Loucy (cell line): ENCODE measurements around the gene LUC7L2.

Experiments
- H2AFZ ChIP-seq: fragments of 200-600 bp; sonication (generic); 2 replicates; pipeline ENCODE4 v1.6.0; 2016; ENCODE audit warnings: antibody characterized with exemption, mild to moderate bottlenecking, low read length, moderate library complexity
- H3F3A ChIP-seq: fragments of 200-600 bp; 2 replicates; pipeline ENCODE4 v1.6.0; 2016; ENCODE audit warnings: antibody characterized with exemption, low read depth, mild to moderate bottlenecking
- H3K27me3 ChIP-seq: fragments of 200-600 bp; sonication (generic); 2 replicates; pipeline ENCODE4 v1.6.1; 2014; ENCODE audit warnings: low read length, mild to moderate bottlenecking; ENCODE audit not compliant: insufficient read depth, poor library complexity, severe bottlenecking
- H3K36me3 ChIP-seq: fragments of 200-600 bp; sonication (generic); 2 replicates; pipeline ENCODE4 v1.6.1; 2016; ENCODE audit warnings: low read length; ENCODE audit not compliant: insufficient read depth
- H3K4me1 ChIP-seq: fragments of 200-600 bp; sonication (generic); 2 replicates; pipeline ENCODE4 v1.5.1; 2014; ENCODE audit warnings: low read length, mild to moderate bottlenecking; ENCODE audit not compliant: insufficient read depth, poor library complexity, severe bottlenecking
- H3K4me2 ChIP-seq: fragments of 200-600 bp; sonication (generic); 2 replicates; pipeline ENCODE4 v1.6.0; 2014; ENCODE audit warnings: antibody characterized with exemption, low read length, low read depth, mild to moderate bottlenecking; ENCODE audit not compliant: poor library complexity, severe bottlenecking
- H3K4me3 ChIP-seq: fragments of 200-600 bp; sonication (generic); 2 replicates; pipeline ENCODE4 v1.5.1; 2014; ENCODE audit warnings: low read length, mild to moderate bottlenecking, mixed read lengths; ENCODE audit not compliant: poor library complexity, severe bottlenecking
- H3K79me2 ChIP-seq: fragments of 200-600 bp; sonication (generic); 2 replicates; pipeline ENCODE4 v1.6.1; 2014; ENCODE audit warnings: low read length; ENCODE audit not compliant: insufficient read depth
- H3K9ac ChIP-seq: fragments of 200-600 bp; sonication (generic); 2 replicates; pipeline ENCODE4 v1.6.0; 2014; ENCODE audit warnings: mild to moderate bottlenecking, low read depth, low read length, moderate library complexity; ENCODE audit not compliant: poor library complexity, severe bottlenecking
- H3K9me2 ChIP-seq: fragments of 200-600 bp; sonication (generic); replicated peaks from 2 replicates; pipeline ENCODE4 v1.6.1; 2016; ENCODE audit warnings: low read depth, low read length, mixed read lengths
- H3K9me3 ChIP-seq: fragments of 200-600 bp; sonication (generic); 2 replicates; pipeline ENCODE4 v1.6.1; 2014; ENCODE audit warnings: mild to moderate bottlenecking, antibody characterized with exemption, low read length, low read depth; ENCODE audit not compliant: insufficient read depth
- H4K20me1 ChIP-seq: fragments of 200-600 bp; sonication (generic); 2 replicates; pipeline ENCODE4 v1.6.0; 2014; ENCODE audit warnings: antibody characterized with exemption, low read length, mild to moderate bottlenecking; ENCODE audit not compliant: insufficient read depth, poor library complexity, severe bottlenecking
- CTCF ChIP-seq: fragments of 200-600 bp; sonication (generic); conservative IDR thresholded peaks from 2 replicates; pipeline ENCODE4 v1.5.1; 2014; ENCODE audit warnings: mild to moderate bottlenecking, antibody characterized with exemption, low read length
- EZH2phosphoT487 ChIP-seq: fragments of 200-600 bp; IDR thresholded peaks from 2 replicates; pipeline ENCODE4 v1.6.1; 2018; ENCODE audit warnings: antibody characterized with exemption, mild to moderate bottlenecking, moderate library complexity, borderline replicate concordance

The LUC7L2 gene

GRCh38 chr7:139360210-139360947 lies 685 bp downstream of the LUC7L2 start:
- H3K9me2 ChIP-seq = no peaks in the 10 kb centered on the region
- H2AFZ ChIP-seq = no peak overlapping the region
- peaks cover 50% of the 10 kb centered on the region for H4K20me1 ChIP-seq
- TF ChIP-seq CTCF (no peak), EZH2phosphoT487 (no peak)
- peaks cover 35% of the 10 kb centered on the region for H3K4me1 ChIP-seq
- no peaks in the 10 kb centered on the region for H3K27me3 ChIP-seq
- peaks cover 7% of the 10 kb centered on the region for H3F3A ChIP-seq
- peak overlapping the region; percentile 99 for H3K9ac ChIP-seq
- H3K79me2 ChIP-seq = peaks cover 65% of the 10 kb centered on the region
- no peaks in the 10 kb centered on the region for H3K9me3 ChIP-seq
- peaks cover 10% of the 10 kb centered on the region; the same call in 1 of the 2 replicates for H3K36me3 ChIP-seq
- peak overlapping the region; percentile 98 for H3K4me2 ChIP-seq
- peak overlapping the region; percentile 79 for H3K4me3 ChIP-seq

GRCh38 chr7:139360948-139361307 lies 1.2 kb downstream of the LUC7L2 start:
- no peak for TF ChIP-seq CTCF
- TF ChIP-seq EZH2phosphoT487 = no peak
- Histone ChIP-seq H2AFZ (no peak overlapping the region), H4K20me1 (peaks cover 55% of the 10 kb centered on the region), H3K79me2 (peaks cover 71% of the 10 kb centered on the region), H3K27me3 (no peaks in the 10 kb centered on the region), H3F3A (peaks cover 7% of the 10 kb centered on the region), H3K36me3 (peaks cover 15% of the 10 kb centered on the region; the same call in 1 of the 2 replicates), H3K4me1 (peaks cover 40% of the 10 kb centered on the region), H3K9me3 (no peaks in the 10 kb centered on the region), H3K4me2 (peak overlapping the region; percentile 98), H3K4me3 (peak overlapping the region; percentile 79), H3K9ac (peak overlapping the region; percentile 99), H3K9me2 (no peaks in the 10 kb centered on the region)

GRCh38 chr7:139361523-139361922 lies 1.8 kb downstream of the LUC7L2 start:
- H3K4me3 ChIP-seq = peak overlapping the region; percentile 79
- H3K4me1 ChIP-seq = peaks cover 40% of the 10 kb centered on the region
- H3K36me3 ChIP-seq = peaks cover 21% of the 10 kb centered on the region; the same call in 1 of the 2 replicates
- peak overlapping the region; percentile 98 for H3K4me2 ChIP-seq
- no peaks in the 10 kb centered on the region for H3K9me2 ChIP-seq
- H2AFZ ChIP-seq = no peak overlapping the region
- peaks cover 7% of the 10 kb centered on the region for H3F3A ChIP-seq
- no peaks in the 10 kb centered on the region for H3K9me3 ChIP-seq
- peaks cover 77% of the 10 kb centered on the region for H3K79me2 ChIP-seq
- peak overlapping the region; percentile 99 for H3K9ac ChIP-seq
- TF ChIP-seq CTCF (no peak), EZH2phosphoT487 (no peak)
- peaks cover 61% of the 10 kb centered on the region for H4K20me1 ChIP-seq
- no peaks in the 10 kb centered on the region for H3K27me3 ChIP-seq
